ENCODE results near the gene LSP1. TPM values are rescaled to one million over a fixed set of nuclear protein-coding genes. Genes with fewer than 3 reads are reported as not detected.
"Not testable (repeated sequence)": the region's sequence is repeated elsewhere in the genome, so short reads cannot be mapped to it uniquely, and the experiment has no call there.

The LSP1 gene
- total and polyA plus RNA-seq, 10 donors: 136 to 422 (median 335) TPM

DNA sequence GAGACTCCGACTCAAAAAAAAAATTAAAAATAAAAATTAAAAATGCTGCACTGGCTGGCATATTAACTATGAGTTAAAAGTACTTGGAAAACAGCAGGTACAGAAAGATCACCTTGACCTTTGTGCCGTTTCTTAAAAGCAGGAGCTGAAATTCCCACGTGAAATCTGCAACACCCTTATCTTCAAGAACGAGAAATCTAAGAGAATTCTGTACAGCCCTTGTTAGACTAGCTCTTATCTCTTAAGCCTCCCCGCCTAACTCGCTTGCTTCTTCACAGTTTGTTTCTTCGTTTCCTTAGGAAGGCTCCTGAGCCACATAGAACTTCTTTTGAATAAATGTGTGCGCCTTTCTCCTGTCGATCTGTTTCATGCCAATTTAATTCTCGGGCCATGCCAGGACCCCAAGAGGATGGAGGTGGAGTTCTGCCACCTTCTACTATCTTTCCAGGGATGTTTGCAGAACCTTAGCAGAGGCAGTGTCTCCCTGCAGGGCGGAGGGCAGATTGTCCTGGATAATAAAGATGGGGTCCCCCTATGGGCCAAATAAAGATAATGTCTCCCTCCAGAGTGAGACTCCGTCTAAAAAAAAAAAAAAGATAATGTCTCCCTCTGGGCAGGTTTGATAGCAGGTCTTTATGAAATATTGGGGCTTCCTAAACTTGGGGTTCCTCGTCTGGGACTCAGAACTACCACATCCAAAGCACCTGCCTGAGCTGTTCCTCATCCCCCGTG lies 45.5 kb upstream of the LSP1 start:
- peaks cover 0 to 51% (median 0%) of the 10 kb centered on the region in 7 donors for H3K27me3 ChIP-seq (replicated peaks in 1 of 7)
- no peak for TF ChIP-seq POLR2AphosphoS5 (IDR thresholded peaks at IDR 0.05)
- no peak for TF ChIP-seq POLR2A (IDR thresholded peaks at IDR 0.05)
- peak in 2 of 11 experiments; percentile 8 to 18 for TF ChIP-seq CTCF (IDR thresholded peaks at IDR 0.05 in 8 of 11, conservative IDR thresholded peaks at IDR 0.05 in 3 of 11)

DNA sequence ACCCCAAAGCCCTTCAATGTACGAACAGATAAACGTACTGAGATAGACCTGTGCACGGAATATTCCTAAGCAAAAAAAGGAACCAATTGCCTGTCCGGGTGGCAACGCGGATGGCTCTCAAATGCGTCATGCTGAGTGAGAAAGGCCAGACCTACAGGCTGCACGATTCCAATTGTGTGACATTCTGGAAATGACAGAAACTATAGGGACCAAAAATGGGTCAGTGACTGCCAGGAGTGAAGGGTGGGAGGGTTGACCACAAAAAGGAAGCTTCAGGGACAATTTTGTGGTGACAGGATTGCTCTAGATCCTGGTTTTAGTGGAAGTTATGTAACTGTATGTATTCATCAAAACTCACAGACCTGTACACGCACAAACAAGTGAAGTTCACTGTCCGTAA lies 42.1 kb upstream of the LSP1 start:
- Histone ChIP-seq H3K27me3 (replicated peaks in 1 of 7) (peaks cover 0 to 60% (median 0%) of the 10 kb centered on the region in 7 donors), H3K36me3 (no peaks in the 10 kb centered on the region), H3K4me3 (no peak overlapping the region), H3K4me1 (peaks cover 0 to 15% (median 0%) of the 10 kb centered on the region in 6 donors), H3K9me3 (peaks cover 0 to 5% (median 0%) of the 10 kb centered on the region in 8 donors), H3K27ac (peak overlapping the region in 5 of 8 donors; percentile 14 to 70 (median 42))
- TF ChIP-seq POLR2A (IDR thresholded peaks at IDR 0.05): no peak
- no peak for TF ChIP-seq CTCF (IDR thresholded peaks at IDR 0.05 in 8 of 11, conservative IDR thresholded peaks at IDR 0.05 in 3 of 11)
- TF ChIP-seq POLR2AphosphoS5 (IDR thresholded peaks at IDR 0.05): no peak
- WGBS, 5 donors: 37 to 57% (median 49%) methylated on average over 10 of the region's 10 CpGs
- intact Hi-C loops (cut with DNase I; ENCODE audit: low total_unique reads): no loop called here
- no peak for DNase-seq

More for the DNA sequence above, 45.5 kb upstream of the LSP1 start:
- 59 to 75% (median 69%) methylated on average over 13 to 14 of the region's 14 CpGs for WGBS, 5 donors
- Histone ChIP-seq H3K36me3 (no peaks in the 10 kb centered on the region), H3K27ac (no peak overlapping the region), H3K4me1 (peaks cover 0 to 15% (median 0%) of the 10 kb centered on the region in 6 donors), H3K9me3 (peaks cover 0 to 5% (median 0%) of the 10 kb centered on the region in 8 donors), H3K4me3 (no peak overlapping the region)
- intact Hi-C loops (cut with DNase I; ENCODE audit: low total_unique reads): no loop called here
- DNase-seq: no peak

DNA sequence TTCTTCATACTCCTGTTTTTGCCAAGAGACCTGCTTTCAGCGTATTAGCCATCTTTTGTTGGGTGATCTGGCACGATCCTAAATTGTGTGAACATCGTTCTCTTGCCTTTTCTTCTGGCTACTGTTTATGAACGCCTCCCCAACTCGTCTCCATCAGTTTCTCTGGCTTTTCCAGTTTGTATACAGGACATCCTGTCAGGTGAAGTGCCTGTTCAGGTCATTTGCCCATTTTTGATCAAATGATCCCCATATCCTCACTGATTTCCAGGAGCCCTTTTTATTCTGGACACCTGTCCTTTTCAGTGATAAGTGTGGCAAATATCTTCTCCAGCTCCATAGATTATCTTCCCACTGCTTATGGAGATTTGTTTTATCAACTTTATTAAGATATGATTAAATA lies 40.6 kb upstream of the LSP1 start:
- Histone ChIP-seq H3K36me3 (no peaks in the 10 kb centered on the region), H3K4me1 (peaks cover 0 to 15% (median 0%) of the 10 kb centered on the region in 6 donors), H3K4me3 (no peak overlapping the region), H3K27me3 (replicated peaks in 1 of 7) (peaks cover 0 to 54% (median 0%) of the 10 kb centered on the region in 7 donors), H3K9me3 (peaks cover 0 to 7% (median 0%) of the 10 kb centered on the region in 8 donors), H3K27ac (peak overlapping the region in 1 of 8 donors; percentile 44)
- DNase-seq: no peak
- 83 to 91% (median 88%) methylated on average over 5 of the region's 5 CpGs for WGBS, 5 donors
- TF ChIP-seq POLR2AphosphoS5 (IDR thresholded peaks at IDR 0.05) (no peak), CTCF (IDR thresholded peaks at IDR 0.05 in 8 of 11, conservative IDR thresholded peaks at IDR 0.05 in 3 of 11) (no peak), POLR2A (IDR thresholded peaks at IDR 0.05) (no peak)
- intact Hi-C loops (cut with DNase I; ENCODE audit: low total_unique reads): no loop called here

GRCh38 chr11:1812801-1813200 lies 40.1 kb upstream of the LSP1 start:
- intact Hi-C loops (cut with DNase I; ENCODE audit: low total_unique reads): no loop called here
- Histone ChIP-seq H3K36me3 (no peaks in the 10 kb centered on the region), H3K4me3 (no peak overlapping the region), H3K9me3 (peaks cover 0 to 12% (median 3%) of the 10 kb centered on the region in 8 donors), H3K27me3 (replicated peaks in 1 of 7) (peaks cover 0 to 48% (median 0%) of the 10 kb centered on the region in 7 donors), H3K4me1 (peaks cover 0 to 15% (median 0%) of the 10 kb centered on the region in 6 donors), H3K27ac (peak overlapping the region in 2 of 8 donors; percentile 34 to 44)
- no peak for DNase-seq
- WGBS, 5 donors: 83 to 93% (median 90%) methylated on average over 15 of the region's 15 CpGs
- TF ChIP-seq POLR2A (IDR thresholded peaks at IDR 0.05): no peak
- no peak for TF ChIP-seq POLR2AphosphoS5 (IDR thresholded peaks at IDR 0.05)
- no peak for TF ChIP-seq CTCF (IDR thresholded peaks at IDR 0.05 in 8 of 11, conservative IDR thresholded peaks at IDR 0.05 in 3 of 11)

DNA sequence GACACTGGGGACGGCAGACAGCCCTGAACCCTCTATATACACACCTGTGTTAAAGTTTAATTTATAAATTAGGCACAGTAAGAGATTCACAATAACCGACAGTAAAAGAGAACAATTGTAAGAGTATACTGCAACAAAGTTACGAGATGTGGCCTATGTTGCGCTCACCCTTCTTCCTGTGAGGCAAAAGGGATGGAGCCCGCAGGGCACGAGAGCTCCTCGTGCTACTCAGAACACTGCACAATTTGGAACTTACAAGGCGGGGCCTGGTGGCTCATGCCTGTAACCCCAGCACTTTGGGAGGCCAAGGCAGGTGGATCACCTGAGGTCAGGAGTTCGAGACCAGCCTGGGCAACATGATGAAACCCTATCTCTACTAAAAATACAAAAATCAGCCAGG lies 39.5 kb upstream of the LSP1 start:
- H3K4me1 ChIP-seq: peaks cover 0 to 15% (median 0%) of the 10 kb centered on the region in 6 donors
- H3K36me3 ChIP-seq; intact Hi-C loops (cut with DNase I; ENCODE audit: low total_unique reads); H3K4me3 ChIP-seq; DNase-seq: not testable (repeated sequence)
- H3K9me3 ChIP-seq: peaks cover 0 to 18% (median 8%) of the 10 kb centered on the region in 8 donors
- 57 to 83% (median 72%) methylated on average over 9 of the region's 9 CpGs for WGBS, 5 donors
- H3K27me3 ChIP-seq (replicated peaks in 1 of 7): peaks cover 0 to 45% (median 0%) of the 10 kb centered on the region in 7 donors
- H3K27ac ChIP-seq: peak overlapping the region in 3 of 8 donors; percentile 5 to 44 (median 34)
